GM18861 (cell line): ENCODE data around the gene ZKSCAN8.
"Not testable (repeated sequence)": the region's sequence is repeated elsewhere in the genome, so short reads cannot be mapped to it uniquely, and the experiment has no call there.

Experiments
- ATAC-seq: cut with Tn5 transposase; IDR thresholded peaks from one replicate; pipeline ENCODE4 v1.9.1; 2021; ENCODE audit not compliant: unreplicated experiment

Gene ZKSCAN8

DNA sequence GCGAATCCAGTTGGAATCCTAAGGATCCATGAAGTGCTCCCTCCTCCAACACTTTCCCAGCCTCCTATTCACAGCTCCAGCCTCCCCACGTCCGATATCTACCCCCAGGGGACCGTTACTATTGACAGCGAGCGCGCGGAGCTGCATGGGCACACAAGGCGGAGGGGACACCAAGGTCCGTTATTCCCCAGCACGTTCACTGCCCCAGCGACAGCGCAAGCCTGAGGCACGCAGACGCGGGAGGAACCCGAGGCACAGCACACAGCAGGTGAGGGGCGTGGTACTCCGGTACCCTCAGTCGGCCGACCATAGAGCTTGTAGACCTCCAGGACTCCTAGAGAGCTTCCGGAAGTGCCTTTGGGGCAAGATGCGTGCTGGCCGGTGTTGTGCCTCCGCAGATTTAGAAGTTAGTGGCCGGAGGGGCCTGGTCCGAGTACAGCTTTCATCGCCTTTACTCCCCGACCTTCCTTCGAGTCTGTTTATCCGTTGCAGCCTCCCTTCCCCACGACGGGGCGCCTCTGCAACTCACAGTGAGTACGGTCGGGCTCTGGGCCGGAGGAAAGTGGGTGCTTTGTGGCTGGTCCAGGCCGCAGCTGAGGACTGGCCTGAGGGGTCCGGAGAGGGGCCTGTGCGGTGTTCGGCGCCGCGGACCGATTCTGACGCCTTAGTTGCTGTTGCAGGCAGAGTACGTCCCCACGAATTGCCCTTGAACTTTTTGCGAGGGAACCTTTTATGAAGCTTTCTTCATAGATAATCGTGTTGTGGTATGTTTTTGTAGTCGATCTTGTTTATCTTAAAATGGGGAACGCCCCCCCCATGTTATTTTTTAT lies at the start of gene ZKSCAN8:
ZKSCAN8 (plus strand) TSS at position 384 of the 830 bp plus-strand sequence. CDS start 6,525 bp downstream, outside the sequence.
- peak; percentile 57 for ATAC-seq

- not testable (repeated sequence) for ATAC-seq
Observed at GRCh38 chr6:28102222-28102621, 39.5 kb upstream of the ZKSCAN8 start.

- ATAC-seq, result not testable (repeated sequence)
Observed at GRCh38 chr6:28102699-28103098, 39.0 kb upstream of the ZKSCAN8 start.

DNA sequence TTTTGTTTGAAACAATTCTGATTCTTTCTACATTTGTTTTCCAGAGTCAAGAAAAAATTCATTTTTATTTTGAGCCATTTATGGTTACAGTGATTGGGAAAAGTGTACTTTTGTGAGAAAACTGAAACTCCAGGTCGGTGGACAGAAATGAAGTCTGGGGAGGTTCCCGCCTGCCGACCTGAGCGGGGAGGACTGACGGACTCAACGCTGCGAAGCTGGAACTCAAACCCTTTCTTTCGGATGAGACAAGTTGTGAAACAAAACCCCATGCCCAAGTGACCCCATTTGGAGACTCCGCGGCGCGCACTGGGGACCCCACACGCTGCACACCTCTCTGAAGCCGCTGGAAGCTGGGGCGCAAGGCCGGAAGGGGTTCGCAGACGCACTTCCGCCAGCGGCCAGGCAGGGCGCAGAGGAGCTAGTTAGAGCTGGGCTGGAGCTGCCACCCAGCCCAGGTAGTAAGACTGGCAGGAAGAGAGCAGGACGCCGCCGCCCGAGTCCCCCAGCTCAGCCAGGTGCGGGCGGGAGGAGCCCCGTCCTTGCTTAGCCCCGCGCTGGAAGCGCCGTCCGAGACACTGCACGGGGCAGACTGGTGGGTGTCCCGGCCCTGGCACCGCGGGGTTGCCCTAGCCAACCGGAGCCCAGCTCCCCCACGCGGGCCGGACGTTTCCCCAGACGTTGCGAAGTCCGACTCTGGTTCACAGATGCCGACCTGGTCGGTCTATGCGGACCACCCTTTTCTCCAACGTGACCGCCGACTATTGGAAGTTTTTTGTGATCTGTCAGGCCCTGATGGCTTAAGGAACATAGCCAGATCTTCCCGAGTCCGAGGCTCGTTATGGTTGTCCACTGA lies 37.1 kb upstream of the ZKSCAN8 start:
- ATAC-seq, result peak; percentile 98

- no peak for ATAC-seq
Observed at GRCh38 chr6:28105245-28105639, 36.4 kb upstream of the ZKSCAN8 start.

GRCh38 chr6:28107506-28107905 lies 34.2 kb upstream of the ZKSCAN8 start:
- no peak for ATAC-seq

DNA sequence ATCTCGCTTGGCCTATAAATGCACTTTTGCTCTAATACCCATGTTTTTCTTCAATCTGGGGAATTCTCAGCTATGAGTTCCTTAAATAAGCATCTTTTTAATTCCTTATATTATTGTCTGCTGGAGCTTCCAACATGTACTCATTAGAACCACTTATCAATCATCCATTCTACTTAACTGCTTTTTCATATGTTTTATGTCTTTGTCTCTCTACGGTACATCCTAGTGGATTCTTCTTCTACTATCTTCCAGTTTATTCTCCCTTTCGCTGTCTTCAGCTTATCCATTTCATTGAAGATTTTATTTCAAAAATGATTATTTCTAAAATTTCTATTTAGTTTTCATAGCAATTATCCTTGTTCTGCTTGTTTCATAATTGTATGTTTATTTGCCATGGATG lies 29.7 kb upstream of the ZKSCAN8 start:
- no peak for ATAC-seq

- ATAC-seq, result no peak
Observed at GRCh38 chr6:28115799-28116198, 25.9 kb upstream of the ZKSCAN8 start.

- no peak for ATAC-seq
Observed at GRCh38 chr6:28117386-28118050, 24.2 kb upstream of the ZKSCAN8 start.

- no peak for ATAC-seq
Observed at GRCh38 chr6:28118217-28118616, 23.5 kb upstream of the ZKSCAN8 start.

DNA sequence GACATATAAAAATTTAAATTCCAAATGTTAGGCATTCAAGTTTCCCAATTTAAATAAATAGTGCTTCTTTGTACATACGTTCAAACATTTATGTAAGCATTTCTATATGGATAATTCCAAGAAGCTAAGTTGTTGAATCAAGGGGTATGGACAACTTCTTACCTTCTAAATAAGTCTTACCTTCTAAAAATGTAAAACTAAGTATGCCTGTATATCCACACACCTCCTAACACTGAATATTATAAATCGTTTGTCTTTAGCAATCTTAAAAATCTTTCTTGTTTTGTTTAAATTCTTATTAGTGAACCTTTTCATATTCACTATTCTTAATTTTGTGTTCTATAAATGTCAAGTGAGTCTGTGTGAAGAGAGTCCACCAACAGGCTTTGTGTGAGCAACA lies 19.8 kb upstream of the ZKSCAN8 start:
- no peak for ATAC-seq

DNA sequence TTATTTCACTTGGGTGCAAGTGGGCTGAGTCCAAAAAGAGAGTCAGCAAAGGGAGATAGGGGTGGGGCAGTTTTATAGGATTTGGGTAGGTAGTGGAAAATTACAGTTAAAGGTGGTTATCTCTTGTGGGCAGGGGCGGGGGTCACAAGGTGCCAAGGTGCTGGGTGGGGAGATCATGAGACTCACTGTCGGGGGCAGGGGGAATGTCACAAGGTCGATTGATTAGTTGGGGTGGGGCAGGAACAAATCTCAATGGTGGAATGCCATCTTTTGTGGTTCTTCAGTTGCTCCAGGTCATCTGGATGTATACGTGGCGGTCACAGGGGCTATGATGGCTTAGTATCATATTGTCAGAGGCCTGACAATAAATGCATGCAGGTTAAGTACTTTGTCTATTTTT lies 19.4 kb upstream of the ZKSCAN8 start:
- not testable (repeated sequence) for ATAC-seq

DNA sequence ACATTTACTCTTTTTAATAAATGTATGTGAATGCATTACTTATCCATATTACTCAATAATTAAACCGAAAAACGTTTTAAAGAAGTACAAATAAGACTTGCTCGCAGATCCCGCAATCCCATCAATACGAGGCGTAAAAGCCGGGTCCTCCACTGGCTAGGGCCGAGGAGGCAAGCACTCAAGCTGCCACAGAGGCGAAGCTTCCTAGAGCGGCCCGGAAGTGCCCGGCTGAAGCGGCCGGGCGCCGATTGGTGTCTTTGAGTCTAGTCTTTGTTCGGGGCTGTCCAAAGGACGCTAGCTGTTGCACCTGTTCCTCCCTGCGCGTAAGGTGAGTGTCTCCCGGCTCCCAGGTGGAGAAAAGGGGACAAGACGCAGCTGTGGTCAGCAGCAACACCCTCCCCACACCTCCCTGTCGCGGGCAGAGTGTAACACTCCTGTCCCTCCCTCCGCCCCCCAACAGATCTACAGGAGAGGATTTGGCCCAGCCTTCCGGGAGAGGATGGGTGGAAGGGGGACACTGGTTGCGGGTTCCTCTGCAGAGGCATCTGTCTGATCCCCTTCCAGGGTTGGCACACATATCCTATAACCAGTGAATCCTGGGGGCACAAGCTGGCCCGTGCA lies 17.2 kb upstream of the ZKSCAN8 start, which contains the start of gene ZSCAN16:
ZSCAN16 (plus strand) TSS at position 260 of the 621 bp plus-strand sequence. CDS start 835 bp downstream, outside the sequence.
- peak; percentile 91 for ATAC-seq

- no peak for ATAC-seq
Observed at GRCh38 chr6:28124971-28125353, 16.7 kb upstream of the ZKSCAN8 start.

DNA sequence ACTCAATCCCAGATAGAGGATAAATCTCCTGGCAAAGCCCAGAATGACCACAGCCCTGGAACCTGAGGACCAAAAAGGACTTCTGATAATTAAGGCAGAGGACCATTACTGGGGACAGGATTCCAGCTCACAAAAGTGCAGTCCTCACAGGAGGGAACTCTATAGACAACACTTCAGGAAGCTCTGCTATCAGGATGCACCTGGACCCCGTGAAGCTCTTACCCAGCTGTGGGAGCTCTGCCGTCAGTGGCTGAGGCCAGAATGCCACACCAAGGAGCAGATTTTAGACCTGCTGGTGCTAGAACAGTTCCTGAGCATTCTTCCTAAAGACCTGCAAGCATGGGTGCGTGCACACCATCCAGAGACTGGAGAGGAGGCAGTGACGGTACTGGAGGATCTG lies 16.3 kb upstream of the ZKSCAN8 start:
- ATAC-seq, result no peak

DNA sequence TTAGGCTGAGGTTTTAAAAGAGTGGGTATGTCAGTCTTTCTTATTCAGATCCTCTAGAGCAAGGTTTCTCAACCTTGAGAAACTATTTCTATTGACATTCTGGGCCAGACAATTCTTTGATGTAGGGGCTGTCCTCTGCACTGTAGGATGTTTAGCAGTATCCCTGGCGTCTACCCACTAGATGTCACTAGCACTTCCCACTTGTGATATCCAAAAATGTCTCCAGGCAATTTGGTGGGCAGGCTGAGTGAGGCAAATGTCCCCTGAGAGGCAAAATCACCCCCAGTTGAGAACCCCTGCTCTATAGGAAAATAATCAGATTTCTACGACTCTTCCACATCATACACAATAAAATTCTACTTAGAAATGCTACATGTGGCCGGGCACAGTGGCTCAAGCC lies 7.7 kb upstream of the ZKSCAN8 start:
- no peak for ATAC-seq

DNA sequence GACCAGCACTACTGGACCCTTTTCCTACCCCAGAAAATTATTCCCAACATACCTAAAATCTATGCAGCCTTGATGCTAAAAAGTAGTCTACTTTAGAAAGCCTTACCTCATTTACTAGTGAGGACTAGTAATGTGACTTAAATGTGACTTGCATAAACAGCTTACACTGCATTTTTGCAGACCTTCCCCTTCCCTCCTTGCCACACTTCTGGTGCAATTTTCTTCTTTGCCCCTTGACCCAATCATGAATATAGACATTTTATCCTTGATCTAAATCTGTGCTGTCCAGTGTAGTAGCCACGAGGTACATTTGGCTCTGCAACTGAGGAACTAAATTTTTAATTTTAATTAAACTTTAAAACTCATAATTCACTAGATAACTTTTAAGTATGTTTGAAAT lies 7.0 kb upstream of the ZKSCAN8 start:
- no peak for ATAC-seq

GRCh38 chr6:28135393-28135792 lies 6.3 kb upstream of the ZKSCAN8 start:
- no peak for ATAC-seq

DNA sequence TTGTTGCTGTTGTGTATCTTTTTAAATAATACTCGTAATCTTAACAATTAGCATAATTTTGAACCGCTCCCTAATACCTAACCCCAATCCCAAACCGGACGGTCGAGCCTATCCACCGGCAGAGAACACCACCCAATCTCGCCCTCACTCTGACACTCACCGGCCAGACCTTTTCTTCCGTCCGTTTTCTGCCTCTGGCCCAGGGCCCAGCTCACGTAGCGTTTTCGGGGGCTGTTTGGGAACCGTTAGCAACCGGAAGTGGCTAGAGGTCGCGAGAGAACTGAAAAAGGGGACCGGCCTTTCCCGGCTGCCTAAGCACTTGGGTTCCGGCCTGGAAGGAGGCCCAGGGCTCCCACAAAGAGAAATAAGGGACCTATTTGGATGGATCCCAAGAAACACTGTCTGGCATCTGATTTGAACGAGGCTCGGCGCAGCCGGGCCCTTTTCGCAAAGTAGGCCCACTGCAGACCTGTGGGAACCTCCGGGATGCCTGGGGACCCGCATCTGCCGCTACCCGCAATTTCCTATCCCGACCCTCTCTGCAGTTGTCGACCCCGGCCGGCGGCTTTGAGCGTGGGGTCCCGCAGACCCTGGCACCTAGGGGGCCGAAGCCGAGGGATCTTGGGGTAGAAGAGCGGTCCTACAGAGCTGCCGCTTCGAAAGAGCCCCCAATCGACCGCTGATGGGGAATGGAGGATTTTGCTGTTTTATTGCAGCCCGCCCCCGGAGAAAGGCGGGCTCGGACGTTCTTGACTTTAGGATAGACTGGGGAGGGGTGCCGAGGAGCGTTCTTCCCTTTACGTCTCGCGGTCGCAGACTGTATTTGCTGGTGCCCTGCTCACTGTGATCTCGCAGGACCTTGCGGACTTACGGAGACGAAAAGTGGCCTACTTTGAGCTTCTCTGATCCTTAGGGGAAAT lies 4.8 kb upstream of the ZKSCAN8 start:
- peak; percentile 41 for ATAC-seq

- peak; percentile 28 for ATAC-seq
Observed at GRCh38 chr6:28137505-28137981, 4.1 kb upstream of the ZKSCAN8 start.
